ENCODE results near the gene ERC2.

ERC2 gene

GRCh38 chr3:55584030-55584429, 884.2 kb downstream of the ERC2 start:
- no peak for DNase-seq (ENCODE audit: low spot score)

- no peak for DNase-seq (ENCODE audit: low spot score)
These were observed 884.8 kb downstream of the ERC2 start for GRCh38 chr3:55583475-55583874.

GRCh38 chr3:55579496-55579895, 888.8 kb downstream of the ERC2 start:
- DNase-seq (ENCODE audit: low spot score) = no peak

GRCh38 chr3:55576621-55577388, 891.5 kb downstream of the ERC2 start:
- no peak for DNase-seq (ENCODE audit: low spot score)

- DNase-seq (ENCODE audit: low spot score) = no peak
These were observed 893.6 kb downstream of the ERC2 start for GRCh38 chr3:55574671-55575070.

- DNase-seq (ENCODE audit: low spot score) = no peak
These were observed 895.5 kb downstream of the ERC2 start for GRCh38 chr3:55572816-55573215.

- peak; percentile 69 for DNase-seq (ENCODE audit: low spot score)
These were observed 896.4 kb downstream of the ERC2 start for GRCh38 chr3:55571913-55572312.

GRCh38 chr3:55571216-55571813, 897.0 kb downstream of the ERC2 start:
- DNase-seq (ENCODE audit: low spot score) = no peak

- DNase-seq (ENCODE audit: low spot score) = no peak
These were observed 898.0 kb downstream of the ERC2 start for GRCh38 chr3:55570271-55570711.

GRCh38 chr3:55569033-55569599, 899.2 kb downstream of the ERC2 start:
- no peak for DNase-seq (ENCODE audit: low spot score)

GRCh38 chr3:55567615-55568014, 900.7 kb downstream of the ERC2 start:
- no peak for DNase-seq (ENCODE audit: low spot score)

GRCh38 chr3:55567121-55567520, 901.1 kb downstream of the ERC2 start:
- DNase-seq (ENCODE audit: low spot score) = no peak

- DNase-seq (ENCODE audit: low spot score) = no peak
These were observed 902.7 kb downstream of the ERC2 start for GRCh38 chr3:55565521-55565920.

- no peak for DNase-seq (ENCODE audit: low spot score)
These were observed 903.5 kb downstream of the ERC2 start for GRCh38 chr3:55564726-55565125.

- no peak for DNase-seq (ENCODE audit: low spot score)
These were observed 905.6 kb downstream of the ERC2 start for GRCh38 chr3:55562700-55563099.

GRCh38 chr3:55559500-55560423, 908.5 kb downstream of the ERC2 start:
- no peak for DNase-seq (ENCODE audit: low spot score)

- no peak for DNase-seq (ENCODE audit: low spot score)
These were observed 910.0 kb downstream of the ERC2 start for GRCh38 chr3:55558316-55558715.

- DNase-seq (ENCODE audit: low spot score) = no peak
These were observed 910.7 kb downstream of the ERC2 start for GRCh38 chr3:55557549-55557948.

GRCh38 chr3:55556619-55557537, 911.4 kb downstream of the ERC2 start:
- DNase-seq (ENCODE audit: low spot score) = no peak

GRCh38 chr3:55555873-55556618, 912.2 kb downstream of the ERC2 start:
- no peak for DNase-seq (ENCODE audit: low spot score)

All from ecto neural progenitor cell (in vitro differentiated cells).